Muscle of leg (tissue), 11 donors: ENCODE measurements around the gene PPP2R1B. TPM values are rescaled to one million over a fixed set of nuclear protein-coding genes. Genes with fewer than 3 reads are reported as not detected.
"Not testable (repeated sequence)": the region's sequence is repeated elsewhere in the genome, so short reads cannot be mapped to it uniquely, and the experiment has no call there.

ENCODE experiments used
- DNase-seq: peaks from one replicate; pipeline ENCODE4 v3.0.0; 2013
- H3K27ac ChIP-seq: one replicate; pipeline ENCODE4 v1.5.1; 2013; ENCODE audit warnings: mild to moderate bottlenecking, low read length, control low read depth
- H3K27me3 ChIP-seq: one replicate; pipeline ENCODE4 v1.6.1; 2013; ENCODE audit warnings: low read length; ENCODE audit not compliant: control insufficient read depth, insufficient read depth
- H3K36me3 ChIP-seq: one replicate; pipeline ENCODE4 v1.6.1; 2013; ENCODE audit warnings: low read length; ENCODE audit not compliant: control insufficient read depth, insufficient read depth
- H3K4me1 ChIP-seq: one replicate; pipeline ENCODE4 v1.6.1; 2013; ENCODE audit warnings: low read length; ENCODE audit not compliant: control insufficient read depth, insufficient read depth
- H3K4me3 ChIP-seq: one replicate; pipeline ENCODE4 v1.5.1; 2013; ENCODE audit warnings: low read length, control low read depth
- H3K9me3 ChIP-seq: replicated peaks from 2 replicates; pipeline ENCODE4 v1.6.1; 2013; ENCODE audit warnings: low read depth, low read length; ENCODE audit not compliant: control insufficient read depth
- WGBS: methylation state at CpG from one replicate; pipeline ENCODE4 v1.1.5; 2013; ENCODE audit warnings: missing lambda C conversion rate; ENCODE audit not compliant: insufficient coverage; 5-methylcytosine and 5-hydroxymethylcytosine counted together
- polyA plus RNA-seq, 8 donors: library from polyadenylated mRNA; unstranded; fragments of 120-200 nt; gene quantifications; one replicate each; pipeline versions ENCODE4 v1.2.1 to v1.2.3, GENCODE V29; 2013; ENCODE audit warnings: inconsistent platforms in 1 of 8, low replicate concordance in 1 of 8; ENCODE audit not compliant: insufficient read length in 8 of 8, insufficient read depth in 1 of 8
- total RNA-seq: library from RNA; stranded (reverse); fragments of 120-200 nt; gene quantifications from one replicate; pipeline ENCODE4 v1.2.4, GENCODE V29; 2013

Gene PPP2R1B
- total and polyA plus RNA-seq, 9 donors, result 8.7 to 15.3 (median 10.6) TPM

DNA sequence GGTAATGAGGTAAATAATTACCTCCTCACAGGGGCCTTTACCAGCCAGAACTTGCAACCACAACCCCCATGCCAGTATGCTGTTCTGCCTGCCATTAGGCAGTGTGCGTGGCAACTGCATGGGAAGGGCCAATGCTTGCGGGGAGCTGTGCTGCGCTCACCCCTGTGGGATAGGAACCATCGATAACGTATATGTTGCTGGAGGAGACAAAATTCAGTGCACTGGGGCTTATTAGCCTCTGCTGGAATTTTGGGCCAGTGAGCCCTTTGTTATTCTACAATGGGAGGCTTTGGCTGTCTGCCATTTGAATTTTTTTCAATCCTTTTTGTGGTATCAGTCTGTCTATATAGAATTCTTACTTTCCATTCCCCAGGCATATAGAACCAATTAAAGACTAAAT lies 47.3 kb downstream of the PPP2R1B start:
- H3K4me1 ChIP-seq, result no peaks in the 10 kb centered on the region
- H3K27ac ChIP-seq, result no peak overlapping the region
- peaks cover 60% of the 10 kb centered on the region for H3K36me3 ChIP-seq
- no peaks in the 10 kb centered on the region for H3K9me3 ChIP-seq
- no peak for DNase-seq
- no peaks in the 10 kb centered on the region for H3K27me3 ChIP-seq
- no peak overlapping the region for H3K4me3 ChIP-seq
- 80% methylated on average over 1 of the region's 5 CpGs for WGBS

DNA sequence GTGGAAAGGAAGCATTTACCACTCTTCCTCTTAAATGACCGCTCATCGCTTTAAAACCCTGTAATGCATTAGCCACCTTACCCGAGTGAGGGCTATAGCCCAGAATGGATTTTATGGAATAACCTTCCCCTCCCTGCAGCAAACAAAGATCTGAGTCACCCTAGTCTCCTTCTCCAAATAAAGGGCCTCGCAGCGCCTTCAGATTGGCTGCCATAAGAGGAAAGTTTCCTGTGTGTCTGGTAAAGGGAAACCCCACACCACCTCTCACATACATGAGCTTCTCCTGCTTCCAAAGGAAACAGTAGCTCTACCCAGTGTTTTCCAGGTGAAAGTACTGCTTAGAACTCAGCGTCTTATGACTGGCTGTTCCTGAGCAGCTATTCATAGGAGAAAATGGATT lies 47.8 kb downstream of the PPP2R1B start:
- Histone ChIP-seq H3K9me3 (no peaks in the 10 kb centered on the region), H3K4me3 (no peak overlapping the region), H3K27me3 (no peaks in the 10 kb centered on the region), H3K27ac (no peak overlapping the region), H3K4me1 (no peaks in the 10 kb centered on the region), H3K36me3 (peaks cover 59% of the 10 kb centered on the region)
- peak; percentile 71 for DNase-seq
- WGBS, result no CpG with 5 or more reads among the region's 6 CpGs

DNA sequence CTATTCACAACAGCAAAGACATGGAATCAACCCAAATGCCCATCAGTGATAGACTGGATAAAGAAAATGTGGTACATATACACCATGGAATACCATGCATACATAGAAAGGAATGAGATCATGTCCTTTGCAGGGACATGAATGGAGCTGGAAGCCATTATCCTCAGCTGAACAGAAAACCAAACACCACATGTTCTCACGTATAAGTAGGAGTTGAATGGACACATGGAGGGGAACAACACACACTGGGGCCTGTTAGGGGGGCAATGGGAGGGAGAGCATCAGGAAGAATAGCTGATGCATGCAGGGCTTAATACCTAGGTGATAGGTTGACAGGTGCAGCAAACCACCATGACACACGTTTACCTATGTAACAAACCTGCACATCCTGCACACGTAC lies 48.5 kb downstream of the PPP2R1B start:
- H3K27me3 ChIP-seq, H3K4me3 ChIP-seq, H3K4me1 ChIP-seq, DNase-seq, H3K9me3 ChIP-seq, H3K27ac ChIP-seq: not testable (repeated sequence)
- H3K36me3 ChIP-seq, result peaks cover 53% of the 10 kb centered on the region
- no CpG with 5 or more reads among the region's 3 CpGs for WGBS

DNA sequence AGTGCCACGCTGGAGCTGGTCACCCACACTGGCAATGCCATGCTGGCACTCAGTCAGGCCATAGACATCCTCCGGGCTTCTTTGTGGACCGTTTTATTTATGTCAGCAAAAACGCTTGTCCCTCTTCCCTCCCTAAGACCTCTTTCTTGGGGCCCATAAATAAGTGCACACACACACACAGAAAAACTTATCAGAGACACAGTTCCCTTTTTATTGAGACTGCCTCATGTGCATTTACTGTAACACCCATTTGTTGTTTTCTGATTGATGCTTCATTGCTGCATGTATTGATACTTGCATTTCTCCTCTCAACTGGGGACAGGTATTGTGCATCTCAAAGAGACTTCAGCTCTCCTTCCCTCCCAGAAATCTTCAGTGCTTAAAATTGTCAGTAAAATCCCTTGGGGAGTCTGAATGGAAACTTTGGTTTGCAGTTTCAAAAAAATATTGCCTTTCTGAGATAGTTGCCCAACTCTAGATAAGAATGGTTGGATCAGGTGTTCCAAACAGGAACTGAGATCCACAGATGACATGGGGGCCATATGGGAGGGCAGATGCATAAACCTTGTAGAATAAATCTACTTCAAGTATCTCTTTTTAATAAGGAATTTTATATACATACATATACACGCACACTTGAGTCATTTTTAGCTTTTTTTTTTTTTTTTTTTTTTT lies 50.9 kb downstream of the PPP2R1B start:
- WGBS, result 85% methylated on average over 4 of the region's 5 CpGs

DNA sequence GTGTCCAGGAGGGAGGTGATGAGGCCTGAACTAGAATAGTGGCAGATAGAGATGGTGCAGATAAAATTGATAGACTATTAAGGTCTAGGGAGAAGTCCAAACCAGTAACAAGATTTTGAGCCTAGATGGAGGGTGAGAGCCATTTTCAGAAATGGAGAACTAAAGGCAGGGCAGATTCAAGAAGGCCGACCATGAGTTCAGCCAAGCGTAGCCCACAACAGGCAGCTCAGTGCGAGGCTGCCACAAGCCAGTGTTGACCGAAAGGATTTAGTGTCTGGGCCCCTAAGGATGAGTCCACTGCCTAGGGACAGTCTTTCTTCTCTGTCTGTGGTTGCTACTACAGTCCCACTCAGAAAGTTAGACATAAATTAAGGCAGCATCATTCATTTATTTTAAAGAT lies 51.7 kb downstream of the PPP2R1B start:
- no peak overlapping the region for H3K27ac ChIP-seq
- no peaks in the 10 kb centered on the region for H3K27me3 ChIP-seq
- H3K36me3 ChIP-seq, result peaks cover 36% of the 10 kb centered on the region
- no peak for DNase-seq
- no peaks in the 10 kb centered on the region for H3K4me1 ChIP-seq
- H3K4me3 ChIP-seq, result no peak overlapping the region
- 82% methylated on average over 3 of the region's 4 CpGs for WGBS
- no peaks in the 10 kb centered on the region for H3K9me3 ChIP-seq

More for the DNA sequence above, 50.9 kb downstream of the PPP2R1B start:
- Histone ChIP-seq H3K36me3 (peaks cover 40% of the 10 kb centered on the region), H3K4me1 (no peaks in the 10 kb centered on the region), H3K9me3 (no peaks in the 10 kb centered on the region), H3K27me3 (no peaks in the 10 kb centered on the region), H3K27ac (no peak overlapping the region), H3K4me3 (no peak overlapping the region)
- no peak for DNase-seq

DNA sequence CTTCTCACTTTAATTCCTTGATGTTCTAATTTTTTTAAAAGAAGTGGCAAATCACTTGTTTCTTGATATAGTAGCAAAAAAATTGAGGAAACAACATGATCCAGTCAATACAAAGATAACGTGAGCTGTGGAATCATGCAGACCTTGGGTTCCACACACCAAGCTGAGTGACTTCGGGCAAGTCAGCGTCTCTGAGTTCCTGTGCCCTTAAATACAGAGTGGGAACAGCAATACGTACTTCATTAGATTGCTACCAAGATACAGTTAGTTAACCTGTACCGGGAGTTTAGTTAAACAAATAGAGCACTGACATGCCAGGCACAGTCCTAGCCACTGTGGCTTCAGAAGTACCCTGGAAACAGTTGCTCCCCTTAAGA lies 58.5 kb downstream of the PPP2R1B start:
- no peak for DNase-seq
- Histone ChIP-seq H3K4me1 (peaks cover 7% of the 10 kb centered on the region), H3K27me3 (no peaks in the 10 kb centered on the region), H3K36me3 (peaks cover 45% of the 10 kb centered on the region), H3K4me3 (no peak overlapping the region), H3K27ac (no peak overlapping the region), H3K9me3 (no peaks in the 10 kb centered on the region)
- WGBS, result 93% methylated on average over 3 of the region's 5 CpGs

DNA sequence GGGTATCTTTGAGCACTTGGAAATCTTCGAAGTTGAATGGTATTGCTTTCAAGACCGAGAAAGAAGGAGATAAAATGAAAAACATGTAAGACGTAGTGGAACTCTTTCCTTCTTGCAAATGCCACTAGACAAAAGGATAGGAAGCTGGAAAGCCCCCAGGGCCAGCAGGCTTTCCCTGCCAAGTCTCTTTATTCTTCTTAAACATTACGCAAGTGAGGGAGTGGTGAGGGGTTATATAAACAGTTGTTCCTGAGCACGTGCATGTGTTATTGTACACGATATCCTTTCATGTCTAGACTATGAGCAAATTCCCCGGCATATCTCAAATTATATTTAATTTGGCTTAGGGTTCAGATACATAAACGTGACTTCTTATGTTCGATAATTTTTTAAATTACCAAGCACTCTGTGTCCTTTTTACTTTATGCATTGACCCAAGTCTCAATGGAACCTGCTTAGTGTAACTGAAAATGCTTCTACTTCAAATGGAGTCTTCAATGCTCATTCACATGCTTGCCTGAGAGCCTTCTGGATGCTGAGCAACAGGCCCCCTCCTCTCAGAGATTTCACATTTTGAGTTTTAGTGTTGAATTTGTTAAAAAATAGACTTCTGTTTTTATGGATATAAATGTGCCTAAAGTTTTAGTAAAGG lies 59.0 kb downstream of the PPP2R1B start:
- peak; percentile 76 for DNase-seq
- H3K36me3 ChIP-seq, result peaks cover 42% of the 10 kb centered on the region
- H3K4me1 ChIP-seq, result peaks cover 11% of the 10 kb centered on the region
- 60% methylated on average over 1 of the region's 9 CpGs for WGBS
- no peak overlapping the region for H3K4me3 ChIP-seq
- no peaks in the 10 kb centered on the region for H3K9me3 ChIP-seq
- H3K27ac ChIP-seq, result no peak overlapping the region
- H3K27me3 ChIP-seq, result no peaks in the 10 kb centered on the region

DNA sequence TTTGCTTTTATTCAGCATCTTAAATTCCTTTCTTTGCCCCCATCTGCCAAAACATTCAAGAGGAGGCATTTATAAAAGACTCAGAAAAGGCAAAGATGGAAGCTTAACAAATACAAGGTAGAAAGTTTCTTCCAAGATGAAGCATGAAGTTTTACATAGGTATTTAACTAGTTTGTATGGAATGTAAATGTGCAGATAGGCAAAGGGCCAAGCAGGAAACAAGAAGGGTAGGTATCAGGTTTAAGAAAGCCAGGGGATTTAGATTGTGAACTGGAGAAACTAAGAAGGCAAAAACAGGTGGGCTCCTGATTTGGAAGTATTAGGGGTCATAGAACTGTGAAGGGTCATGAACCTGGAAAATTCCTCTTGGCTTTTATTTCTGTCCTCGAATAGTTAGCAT lies 62.6 kb downstream of the PPP2R1B start:
- no peaks in the 10 kb centered on the region for H3K9me3 ChIP-seq
- WGBS, result no CpG with 5 or more reads among the region's 1 CpG
- peak overlapping the region; percentile 8 for H3K27ac ChIP-seq
- no peaks in the 10 kb centered on the region for H3K27me3 ChIP-seq
- no peak overlapping the region for H3K4me3 ChIP-seq
- peaks cover 12% of the 10 kb centered on the region for H3K4me1 ChIP-seq
- no peak for DNase-seq
- H3K36me3 ChIP-seq, result peaks cover 29% of the 10 kb centered on the region

DNA sequence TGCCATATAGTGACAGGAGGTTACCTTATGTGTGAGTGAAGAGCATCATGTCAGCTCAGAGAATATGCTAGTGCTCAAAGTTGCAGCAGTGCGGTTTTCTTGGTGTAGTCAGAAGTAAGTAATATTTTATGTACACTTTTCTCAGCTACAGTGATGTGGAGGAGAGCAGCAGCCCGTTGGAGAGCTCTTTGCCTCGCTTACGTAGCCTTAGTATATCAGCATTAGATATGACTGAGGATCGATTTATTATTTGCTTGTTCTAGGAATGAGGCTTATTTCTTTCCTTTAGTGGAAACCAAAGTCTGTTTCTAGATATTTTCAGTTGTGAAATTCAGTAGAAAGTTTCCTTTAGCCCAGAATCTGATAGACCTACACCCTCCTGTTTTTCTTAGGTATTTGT lies 63.6 kb downstream of the PPP2R1B start:
- H3K4me3 ChIP-seq, result no peak overlapping the region
- peaks cover 21% of the 10 kb centered on the region for H3K36me3 ChIP-seq
- no peaks in the 10 kb centered on the region for H3K9me3 ChIP-seq
- H3K4me1 ChIP-seq, result peaks cover 12% of the 10 kb centered on the region
- DNase-seq, result no peak
- no peak overlapping the region for H3K27ac ChIP-seq
- WGBS, result 80% methylated on average over 1 of the region's 5 CpGs
- H3K27me3 ChIP-seq, result no peaks in the 10 kb centered on the region

DNA sequence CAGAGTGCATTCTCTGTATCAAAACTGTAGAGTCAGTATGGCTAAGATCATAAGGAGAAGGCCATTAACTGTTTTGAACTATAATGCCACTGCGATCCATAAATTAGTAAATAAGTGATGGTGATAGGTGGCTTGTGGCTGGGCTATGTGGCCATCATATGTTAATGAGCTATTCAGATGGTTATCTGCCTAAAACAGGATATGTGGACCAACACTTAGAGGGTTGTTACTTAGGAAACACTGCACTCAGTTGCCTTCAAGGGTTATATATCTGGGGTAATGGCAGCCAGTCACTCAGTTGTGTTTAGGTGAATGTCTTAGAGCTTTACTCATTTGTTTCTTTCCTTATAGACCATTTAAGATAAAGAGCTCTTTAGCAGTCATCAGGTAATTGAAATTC lies 66.0 kb downstream of the PPP2R1B start:
- 100% methylated on average over 1 of the region's 1 CpG for WGBS
- Histone ChIP-seq H3K4me3 (no peak overlapping the region), H3K27me3 (no peaks in the 10 kb centered on the region), H3K27ac (no peak overlapping the region), H3K36me3 (peaks cover 16% of the 10 kb centered on the region), H3K4me1 (peaks cover 12% of the 10 kb centered on the region), H3K9me3 (no peaks in the 10 kb centered on the region)
- no peak for DNase-seq
